Testis (tissue), 2 donors: ENCODE results near the gene ATP6V0D1.

ENCODE experiments used
- CTCF ChIP-seq, 3 experiments: fragments of 450-650 bp in 2 of 3; fragments of 200-600 bp in 1 of 3; sonication (generic) in 1 of 3; IDR thresholded peaks; one replicate each; pipeline ENCODE4 v1.5.1; 2016 to 2019; ENCODE audit warnings: antibody characterized with exemption in 3 of 3, mild to moderate bottlenecking in 2 of 3, moderate library complexity in 1 of 3
- POLR2A ChIP-seq: fragments of 450-650 bp; IDR thresholded peaks from one replicate; pipeline ENCODE4 v1.6.1; 2017; ENCODE audit warnings: antibody characterized with exemption, mild to moderate bottlenecking, moderate library complexity

- TF ChIP-seq CTCF (IDR thresholded peaks at IDR 0.05) = no peak
- no peak for TF ChIP-seq POLR2A
Observed at GRCh38 chr16:67454852-67455251, 26.1 kb downstream of the ATP6V0D1 start.
